Tibial artery (tissue), 4 donors: ENCODE data around the gene PEAR1.

Experiments
- DNase-seq, 2 donors: peaks; one replicate each; pipeline ENCODE4 v3.0.0-alpha.2; 2019
- H3K27ac ChIP-seq, 2 donors: fragments of 200-600 bp; sonication (generic) in 1 of 2; 1 replicate in 1 of 2; 2 replicates in 1 of 2; pipeline ENCODE4 v1.5.1; 2018 to 2019; ENCODE audit warnings: mild to moderate bottlenecking in 1 of 2
- H3K27me3 ChIP-seq, 2 donors: fragments of 200-600 bp; sonication (generic) in 1 of 2; one replicate each; pipeline versions ENCODE4 v1.5.1 to v1.6.0; 2016 to 2019
- H3K36me3 ChIP-seq, 3 donors: fragments of 200-600 bp; sonication (generic) in 2 of 3; one replicate each; pipeline ENCODE4 v1.5.1; 2016 to 2019; ENCODE audit warnings: mild to moderate bottlenecking in 2 of 3
- H3K4me1 ChIP-seq, 4 donors: fragments of 200-600 bp; sonication (generic) in 2 of 4; 1 replicate in 3 of 4; 2 replicates in 1 of 4; pipeline ENCODE4 v1.5.1; 2016 to 2019
- H3K4me3 ChIP-seq, 2 donors: fragments of 200-600 bp; sonication (generic) in 1 of 2; 1 replicate in 1 of 2; 2 replicates in 1 of 2; pipeline ENCODE4 v1.5.1; 2018 to 2019; ENCODE audit warnings: mild to moderate bottlenecking in 2 of 2
- H3K9me3 ChIP-seq, 3 donors: fragments of 200-600 bp; sonication (generic) in 1 of 3; one replicate each; pipeline ENCODE4 v1.5.1; 2016 to 2019
- CTCF ChIP-seq, 2 experiments: fragments of 200-600 bp in 1 of 2; fragments of 450-650 bp in 1 of 2; IDR thresholded peaks; one replicate each; pipeline ENCODE4 v1.5.1; 2017 to 2019; ENCODE audit warnings: antibody characterized with exemption in 2 of 2, mild to moderate bottlenecking in 1 of 2, moderate library complexity in 1 of 2
- intact Hi-C: fragments of 100-400 bp; cut with DNase I; formaldehyde crosslinking; loops from one replicate; pipeline ENCODE4 v1.15.0; 2023; ENCODE audit warnings: low total_unique reads

The PEAR1 gene

GRCh38 chr1:156947818-156948525 is 54.5 kb downstream of the PEAR1 start:
- peak in 1 of 2 donors; percentile 62 for DNase-seq
- Histone ChIP-seq H3K4me3 (no peak overlapping the region), H3K4me1 (no peaks in the 10 kb centered on the region), H3K27ac (no peak overlapping the region), H3K27me3 (no peaks in the 10 kb centered on the region), H3K9me3 (no peaks in the 10 kb centered on the region), H3K36me3 (peaks cover 68 to 100% (median 99%) of the 10 kb centered on the region in 3 donors)
- no peak for TF ChIP-seq CTCF (IDR thresholded peaks at IDR 0.05)
- intact Hi-C loops, result no loop called here

- Histone ChIP-seq H3K36me3 (peaks cover 68 to 100% (median 95%) of the 10 kb centered on the region in 3 donors), H3K9me3 (no peaks in the 10 kb centered on the region), H3K27ac (no peak overlapping the region), H3K27me3 (no peaks in the 10 kb centered on the region), H3K4me3 (no peak overlapping the region), H3K4me1 (no peaks in the 10 kb centered on the region)
- TF ChIP-seq CTCF (IDR thresholded peaks at IDR 0.05), result no peak
- DNase-seq, result peak in 1 of 2 donors; percentile 11
- intact Hi-C loops, result no loop called here
Measured at GRCh38 chr1:156948708-156949107, 55.2 kb downstream of the PEAR1 start.

GRCh38 chr1:156949127-156949526 is 55.6 kb downstream of the PEAR1 start:
- DNase-seq, result peak in 1 of 2 donors; percentile 11
- H3K36me3 ChIP-seq, result peaks cover 63 to 100% (median 91%) of the 10 kb centered on the region in 3 donors
- H3K27me3 ChIP-seq, result no peaks in the 10 kb centered on the region
- no peak for TF ChIP-seq CTCF (IDR thresholded peaks at IDR 0.05)
- no peak overlapping the region for H3K27ac ChIP-seq
- H3K4me3 ChIP-seq, result no peak overlapping the region
- H3K4me1 ChIP-seq, result no peaks in the 10 kb centered on the region
- intact Hi-C loops, result no loop called here
- no peaks in the 10 kb centered on the region for H3K9me3 ChIP-seq

- no peaks in the 10 kb centered on the region for H3K9me3 ChIP-seq
- peaks cover 57 to 99% (median 83%) of the 10 kb centered on the region in 3 donors for H3K36me3 ChIP-seq
- no peak overlapping the region for H3K27ac ChIP-seq
- DNase-seq, result peak in 1 of 2 donors; percentile 23
- intact Hi-C loops, result no loop called here
- no peaks in the 10 kb centered on the region for H3K4me1 ChIP-seq
- H3K27me3 ChIP-seq, result no peaks in the 10 kb centered on the region
- H3K4me3 ChIP-seq, result no peak overlapping the region
- no peak for TF ChIP-seq CTCF (IDR thresholded peaks at IDR 0.05)
Measured at GRCh38 chr1:156951371-156951770, 57.9 kb downstream of the PEAR1 start.

GRCh38 chr1:156953571-156953970 is 60.1 kb downstream of the PEAR1 start:
- Histone ChIP-seq H3K27me3 (no peaks in the 10 kb centered on the region), H3K4me1 (no peaks in the 10 kb centered on the region), H3K9me3 (no peaks in the 10 kb centered on the region), H3K27ac (no peak overlapping the region), H3K36me3 (peaks cover 59 to 99% (median 83%) of the 10 kb centered on the region in 3 donors), H3K4me3 (no peak overlapping the region)
- TF ChIP-seq CTCF (IDR thresholded peaks at IDR 0.05), result no peak
- intact Hi-C loops, result no loop called here
- no peak for DNase-seq
